ENCODE results near the gene BMP8B.
"Not testable (repeated sequence)": the region's sequence is repeated elsewhere in the genome, so short reads cannot be mapped to it uniquely, and the experiment has no call there.

The BMP8B gene

DNA sequence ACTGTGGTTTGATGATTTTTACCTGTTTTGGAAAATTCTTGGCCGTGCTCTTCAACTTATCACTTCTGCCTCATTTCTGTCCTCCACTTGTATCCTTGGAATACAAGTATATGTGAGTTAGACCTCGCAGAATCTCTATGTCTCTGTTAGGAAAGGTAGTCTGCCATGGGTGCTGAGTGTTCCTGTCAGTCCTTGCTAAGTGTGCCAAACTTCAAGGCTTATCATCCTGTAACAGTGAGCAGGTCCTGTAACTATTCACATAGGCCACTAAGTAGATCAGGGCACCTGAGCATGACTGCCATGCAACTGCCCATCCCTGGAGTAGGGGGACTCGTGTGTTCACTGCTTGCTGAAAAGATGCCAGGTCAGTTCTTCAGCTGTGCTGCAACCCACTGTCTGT lies 24.2 kb upstream of the BMP8B start:
- no peak for DNase-seq (ENCODE audit: low spot score)

DNA sequence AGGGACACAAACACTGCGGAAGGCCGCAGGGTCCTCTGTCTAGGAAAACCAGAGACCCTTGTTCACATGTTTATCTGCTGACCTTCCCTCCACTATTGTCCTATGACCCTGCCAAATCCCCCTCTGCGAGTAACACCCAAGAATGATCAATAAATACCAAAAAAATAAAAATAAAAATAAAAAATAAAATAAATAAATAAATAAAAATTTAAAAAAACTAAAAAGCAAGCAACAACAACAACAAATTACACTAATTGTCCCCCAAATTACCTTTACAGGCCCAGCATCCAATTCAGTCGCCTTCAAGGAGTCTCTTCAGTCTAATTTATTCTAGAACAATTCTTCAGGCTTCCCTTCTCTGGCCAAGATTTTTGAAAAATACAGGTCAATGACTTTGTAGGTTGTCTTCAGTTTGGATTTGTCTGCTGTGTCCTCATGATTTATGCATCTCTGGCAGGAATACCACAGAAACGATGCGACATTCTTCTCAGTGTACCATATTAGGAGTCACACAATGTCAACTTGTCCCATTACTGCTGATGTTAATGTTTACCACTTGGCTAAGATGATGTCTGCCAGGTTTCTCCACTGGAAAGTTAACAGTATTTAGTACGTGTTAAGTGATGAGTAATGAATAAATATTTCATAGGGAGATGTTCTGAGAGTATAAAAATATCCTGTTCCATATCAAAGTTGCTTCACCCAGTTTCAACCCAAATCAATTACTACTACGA lies 20.3 kb upstream of the BMP8B start:
- no peak for DNase-seq (ENCODE audit: low spot score)

DNA sequence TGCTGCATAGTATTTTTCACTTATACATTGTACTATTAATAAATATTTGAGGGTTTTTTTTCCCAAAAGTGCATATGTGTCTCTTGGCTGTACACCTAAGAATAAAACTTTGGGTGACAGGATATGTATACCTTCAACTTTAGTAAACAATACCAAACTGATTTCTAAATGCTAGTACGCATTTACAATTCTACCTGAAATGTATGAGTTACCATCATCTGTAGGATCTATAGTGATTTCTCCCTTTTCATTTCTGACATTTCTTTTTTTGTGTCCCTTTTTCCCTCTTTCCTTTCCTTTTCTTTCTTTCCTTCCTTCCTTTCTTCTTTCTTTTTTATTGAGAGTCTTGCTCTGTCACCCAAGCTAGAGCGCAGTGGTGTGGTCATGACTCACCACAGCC lies 16.7 kb upstream of the BMP8B start:
- no peak for DNase-seq (ENCODE audit: low spot score)

DNA sequence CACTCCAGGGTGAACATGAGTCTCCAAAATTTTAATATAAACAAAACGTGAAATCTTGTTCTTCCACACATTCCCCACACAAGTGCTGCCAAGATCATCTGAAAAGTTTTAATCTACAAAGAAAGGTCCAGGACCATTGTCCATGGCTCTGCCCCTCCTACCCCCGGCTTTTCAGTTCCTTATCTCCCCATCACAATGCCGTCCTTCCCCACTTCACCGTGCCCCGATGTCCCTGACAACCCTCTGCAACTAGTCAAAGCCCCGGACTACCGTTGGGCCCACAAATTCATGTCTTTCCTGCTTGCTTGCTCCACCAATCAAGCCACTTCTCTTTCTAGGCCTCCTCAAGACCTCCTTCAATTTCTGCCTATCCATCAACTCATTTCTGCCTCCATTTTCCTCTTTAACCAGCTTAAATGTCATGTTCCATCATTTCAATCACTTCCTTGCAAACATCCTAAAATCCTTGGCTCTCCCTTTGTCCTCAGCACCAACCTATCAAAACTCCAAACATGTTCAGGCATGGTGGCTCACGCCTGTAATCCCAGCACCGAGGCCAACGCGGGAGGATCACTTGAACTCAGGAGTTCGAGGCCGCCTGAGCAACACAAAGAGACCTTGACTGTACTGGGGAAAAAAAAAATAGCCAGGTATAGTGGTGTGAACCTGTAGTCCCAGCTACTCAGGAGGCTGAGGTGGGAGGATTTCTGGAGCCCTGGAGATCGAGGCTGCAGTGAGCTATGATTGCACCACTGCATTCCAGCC lies 14.0 kb upstream of the BMP8B start:
- DNase-seq (ENCODE audit: low spot score): no peak

DNA sequence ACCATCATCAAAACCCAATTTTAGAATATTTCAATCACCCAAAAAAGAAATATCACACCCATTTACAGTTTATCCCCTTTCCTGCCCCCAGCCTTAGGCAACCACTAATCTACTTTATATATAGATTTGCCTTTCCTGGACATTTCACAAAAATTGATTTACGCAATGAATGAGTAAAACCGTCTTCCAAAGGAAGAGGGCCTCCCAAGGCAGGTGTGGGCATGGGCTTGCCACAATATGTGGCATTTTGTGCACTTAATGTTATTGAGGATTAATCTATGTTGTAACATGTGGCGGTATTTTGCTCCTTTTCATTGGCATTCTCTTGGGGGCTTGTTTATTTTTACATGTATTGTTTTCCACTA lies 11.8 kb upstream of the BMP8B start:
- no peak for DNase-seq (ENCODE audit: low spot score)

DNA sequence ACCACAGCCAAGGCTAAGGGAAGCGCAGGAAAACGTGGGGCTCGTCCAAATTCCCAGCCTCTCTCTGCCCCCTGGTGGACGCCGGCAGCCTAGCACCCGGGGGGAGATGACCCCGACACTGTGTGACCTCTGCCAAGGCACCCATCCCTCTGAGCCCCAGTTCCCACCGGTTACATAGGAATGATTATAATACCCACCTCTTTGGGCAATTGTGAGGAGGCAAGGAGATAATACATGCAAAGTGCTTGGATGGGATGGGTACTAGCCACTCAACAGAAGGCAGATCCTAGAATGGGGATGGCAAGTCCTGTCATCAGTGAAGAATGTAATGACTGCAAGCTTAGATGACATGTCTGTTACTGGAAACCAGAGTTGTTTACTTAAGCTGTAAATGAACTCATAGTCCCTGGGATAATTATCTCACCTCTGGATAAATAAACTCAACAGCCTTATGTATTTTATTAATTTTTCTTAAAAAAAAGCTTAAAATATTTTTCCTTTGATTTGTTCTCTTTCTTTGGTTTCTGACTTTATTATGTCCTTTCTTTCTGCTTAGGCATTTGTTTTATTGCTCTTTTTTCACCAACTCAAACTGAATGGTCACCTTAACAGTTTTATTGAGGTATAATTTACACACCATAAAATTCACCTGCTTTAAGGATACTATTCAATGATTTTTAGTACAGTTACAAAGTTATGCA lies 11.3 kb upstream of the BMP8B start:
- peak; percentile 91 for DNase-seq (ENCODE audit: low spot score)

DNA sequence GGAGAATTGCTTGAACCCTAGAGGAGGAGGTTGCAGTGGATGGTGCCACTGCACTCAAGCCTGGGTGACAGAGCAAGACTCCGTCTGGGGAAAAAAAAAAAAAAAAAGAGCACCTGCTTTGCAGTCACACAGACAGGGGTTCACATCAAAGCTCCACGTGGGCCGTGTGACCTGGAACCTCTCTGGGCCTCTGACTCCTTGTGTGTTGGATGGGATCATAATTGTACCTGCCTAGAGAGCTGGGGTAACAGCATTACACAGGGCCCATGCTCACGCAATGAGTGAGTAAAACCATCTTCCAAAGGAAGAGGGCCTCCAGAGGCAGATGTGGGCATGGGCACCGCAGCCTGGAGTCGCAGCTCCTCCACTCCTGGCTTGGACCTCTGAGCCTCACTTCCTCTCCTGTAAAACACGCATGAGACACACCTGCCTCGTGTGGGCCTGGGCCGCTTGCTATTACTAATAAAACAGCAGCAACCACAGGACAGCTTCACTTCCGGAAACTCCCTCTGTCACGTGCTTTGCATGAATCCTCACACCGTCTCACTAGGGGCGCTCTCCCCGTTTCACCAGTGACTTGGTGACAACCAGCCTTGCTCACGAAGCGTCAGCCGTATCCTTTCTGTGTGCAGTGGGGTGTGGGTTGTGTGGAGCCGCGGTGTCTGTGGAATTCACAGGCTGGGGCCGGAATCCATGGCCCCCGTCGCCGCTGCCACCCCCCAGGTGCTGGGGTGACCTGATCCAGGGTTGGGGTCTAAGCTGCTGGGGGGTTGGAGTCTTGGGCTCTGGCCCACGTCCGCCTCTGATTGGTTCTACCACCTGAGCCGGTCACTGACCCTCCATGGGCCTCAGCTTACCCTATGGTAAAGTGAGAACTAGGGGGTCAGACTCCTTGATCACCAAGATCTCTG lies 10.4 kb upstream of the BMP8B start:
- DNase-seq (ENCODE audit: low spot score): peak; percentile 43

DNA sequence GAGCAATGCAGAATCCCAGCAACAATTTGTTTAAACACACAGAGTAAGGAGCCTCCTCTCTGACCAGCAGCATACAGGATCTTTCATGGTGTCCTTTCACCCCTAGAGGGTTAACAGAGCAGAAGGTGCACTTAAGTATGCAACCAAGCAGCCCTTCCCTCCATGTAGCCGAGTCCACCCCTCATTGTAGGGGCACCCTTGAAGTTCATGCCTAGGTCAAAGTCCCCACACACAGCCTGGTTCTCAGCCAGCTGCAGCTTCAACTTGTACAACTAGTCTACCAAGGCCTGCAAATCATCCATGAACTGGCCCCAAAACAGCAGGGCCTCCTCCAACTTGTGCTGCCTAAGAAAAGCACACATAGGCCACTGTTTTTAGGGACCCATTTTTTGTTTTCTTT lies 7.0 kb upstream of the BMP8B start:
- no peak for DNase-seq (ENCODE audit: low spot score)

DNA sequence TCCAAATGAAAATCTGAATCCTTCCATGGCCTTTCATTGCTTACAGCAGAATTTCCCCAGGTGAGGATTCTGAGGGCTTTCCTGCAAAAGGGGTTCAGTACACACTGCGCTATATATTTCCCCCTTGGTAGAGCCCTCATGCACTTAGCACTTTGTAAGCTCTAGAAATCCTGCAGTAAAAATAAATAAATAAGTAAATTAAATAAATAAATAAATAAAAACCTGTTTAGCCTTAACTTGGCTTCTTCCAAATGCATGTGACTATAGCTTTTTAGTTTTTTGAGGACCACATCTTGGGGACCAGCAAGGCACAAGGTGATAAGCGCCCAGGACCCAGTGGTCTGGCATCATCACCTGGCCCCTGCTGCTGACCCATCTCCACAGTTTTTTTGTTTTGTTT lies 3.2 kb upstream of the BMP8B start:
- no peak for DNase-seq (ENCODE audit: low spot score)

DNA sequence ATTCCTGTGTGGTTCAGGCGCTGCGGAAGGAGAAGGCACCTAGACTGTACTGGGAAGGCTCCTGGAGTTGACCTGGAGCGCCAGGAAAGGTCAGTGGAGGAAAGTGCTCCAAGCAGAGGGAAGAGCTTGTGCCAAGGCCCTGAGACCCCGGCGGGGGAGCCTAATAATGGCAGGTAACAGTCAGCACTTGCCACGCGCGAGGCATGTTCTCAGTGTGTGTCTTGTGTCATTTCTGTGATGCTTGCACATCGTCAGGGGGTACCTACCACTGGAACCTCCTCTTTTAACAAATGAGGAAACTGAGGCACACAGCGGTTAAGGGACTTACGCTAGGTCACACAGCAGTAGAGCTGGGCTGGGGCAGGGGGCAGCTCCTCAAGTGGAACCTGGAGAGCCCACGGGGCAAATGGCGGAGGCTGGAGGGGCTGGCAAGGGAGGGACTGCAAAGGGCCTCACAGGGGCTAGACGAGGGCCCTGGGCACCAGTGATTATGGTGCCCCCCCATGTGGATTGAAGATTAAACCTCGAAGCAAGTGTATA lies 976 bp upstream of the BMP8B start:
- DNase-seq (ENCODE audit: low spot score): no peak

DNA sequence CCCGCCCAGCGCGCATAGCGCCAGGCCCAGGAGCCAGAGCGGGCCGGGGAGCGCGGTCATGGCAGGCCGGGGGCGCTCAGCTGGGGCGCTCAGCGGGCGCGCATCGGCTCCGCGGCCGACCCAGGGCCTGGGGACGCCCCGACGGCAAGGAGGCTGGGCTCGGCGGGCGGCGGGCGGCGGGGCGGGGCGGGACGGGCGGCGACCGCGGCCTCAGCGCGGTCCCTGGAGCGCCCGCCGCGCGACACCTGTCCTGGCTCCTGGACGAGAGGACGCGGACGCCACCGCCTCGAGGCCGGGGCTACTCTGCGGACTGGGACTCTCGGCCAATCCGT lies 273 bp downstream of the BMP8B start:
- DNase-seq (ENCODE audit: low spot score): no peak

DNA sequence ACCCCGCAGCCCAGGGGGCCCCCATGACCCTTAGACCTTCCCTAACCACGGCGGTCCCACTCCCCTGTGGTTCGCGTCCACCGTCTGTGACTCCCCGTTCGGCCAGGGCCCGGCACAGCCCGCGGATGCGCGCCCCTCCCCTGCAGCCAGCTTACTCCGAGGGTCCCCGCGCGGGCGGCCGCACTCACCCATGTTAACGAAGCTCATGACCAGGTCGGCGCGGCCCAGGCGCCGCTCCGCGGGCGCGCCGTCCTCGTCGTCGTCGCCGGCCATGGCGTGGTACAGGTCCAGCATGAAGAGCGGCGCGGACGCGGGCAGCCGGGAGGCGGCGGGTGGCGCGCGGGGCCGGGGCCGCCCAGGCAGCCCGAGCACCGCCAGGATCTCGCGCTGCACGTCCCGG lies 701 bp downstream of the BMP8B start:
- DNase-seq (ENCODE audit: low spot score): not testable (repeated sequence)

DNA sequence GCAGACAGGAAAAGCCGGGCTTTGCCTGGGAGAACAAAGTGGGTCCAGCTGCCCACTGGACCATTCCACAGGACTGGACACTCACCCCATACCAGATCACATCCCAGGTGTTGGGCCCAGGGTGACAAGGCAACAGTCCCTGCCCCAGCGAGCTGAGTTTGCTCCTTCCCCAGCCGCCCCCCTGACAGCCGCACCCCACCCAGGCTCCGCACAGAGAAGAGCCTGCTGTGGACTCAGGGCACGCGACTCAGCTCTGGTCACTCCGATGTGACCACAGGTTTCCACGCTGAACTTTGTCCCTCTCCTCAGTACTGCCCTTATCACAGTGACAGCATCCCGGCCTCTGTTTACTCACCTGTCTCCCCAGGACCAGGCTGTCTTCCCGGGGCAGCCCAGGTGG lies 1.2 kb downstream of the BMP8B start:
- no peak for DNase-seq (ENCODE audit: low spot score)

DNA sequence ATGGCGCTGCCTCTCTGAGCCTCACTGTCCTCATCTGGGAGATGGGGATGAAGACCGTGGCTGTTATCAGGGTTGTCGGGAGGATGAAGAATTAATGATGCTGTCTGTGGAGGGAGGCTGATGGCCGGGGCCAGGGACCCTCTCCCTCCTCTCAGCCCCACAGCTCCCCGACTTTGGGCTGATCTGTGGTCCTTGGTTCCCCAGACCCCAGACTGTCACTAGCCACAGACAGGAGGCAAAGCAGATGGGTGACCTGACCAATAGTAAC lies 1.6 kb downstream of the BMP8B start:
- DNase-seq (ENCODE audit: low spot score): not testable (repeated sequence)

DNA sequence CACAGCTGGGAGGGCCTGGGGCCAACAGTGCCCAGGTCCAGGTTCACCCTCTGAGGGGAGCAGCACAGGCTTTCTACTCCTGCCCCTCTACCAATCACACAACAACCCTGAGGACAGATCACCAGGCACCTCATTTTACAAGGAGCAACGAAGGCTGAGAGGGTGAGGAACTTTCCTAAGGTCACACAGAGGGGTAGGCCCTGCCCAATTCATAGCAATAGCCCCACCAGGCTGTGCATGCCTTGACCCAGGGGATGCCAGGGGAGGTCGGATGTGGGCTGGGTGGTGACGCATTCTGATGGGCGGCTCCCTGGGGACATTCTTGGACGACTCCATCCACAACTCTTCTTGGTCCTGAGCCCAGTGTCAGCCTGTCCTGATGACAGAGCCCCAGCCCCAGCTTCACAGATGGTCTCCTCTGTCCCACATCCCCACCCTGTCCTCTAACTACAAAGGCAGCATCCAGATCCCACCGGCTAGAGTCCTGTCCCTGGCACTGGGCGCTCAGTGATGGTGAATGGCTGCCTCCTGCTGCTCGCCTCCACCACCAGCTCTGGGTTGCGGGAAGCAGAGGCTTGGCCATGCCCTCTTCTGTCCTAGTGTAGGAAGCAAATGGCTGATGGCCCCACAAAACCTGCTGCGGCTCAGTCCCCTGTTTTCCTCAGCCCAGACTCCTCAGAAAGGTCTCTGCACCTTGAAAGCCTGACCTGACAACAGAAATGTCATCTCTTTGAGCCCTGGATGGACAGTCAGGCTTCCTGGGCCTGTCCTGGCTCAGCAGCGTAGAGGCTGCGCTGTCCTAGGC lies 2.2 kb downstream of the BMP8B start:
- not testable (repeated sequence) for DNase-seq (ENCODE audit: low spot score)

DNA sequence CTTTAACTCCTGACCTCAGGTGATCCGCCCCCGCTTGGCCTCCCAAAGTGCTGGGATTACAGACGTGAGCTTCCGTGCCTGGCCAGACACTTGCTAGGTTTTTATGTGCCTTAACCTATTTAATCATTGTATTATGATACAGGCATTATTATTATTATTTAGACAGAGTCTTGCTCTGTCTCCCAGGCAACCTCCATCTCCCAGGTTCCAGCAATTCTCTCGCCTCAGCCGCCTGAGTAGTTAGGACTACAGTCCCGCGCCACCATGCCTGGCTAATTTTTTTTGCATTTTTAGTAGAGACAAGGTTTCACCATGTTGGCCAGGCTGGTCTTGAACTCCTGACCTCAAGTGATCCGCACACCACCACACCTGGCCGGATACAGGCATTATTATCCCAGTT lies 6.0 kb downstream of the BMP8B start:
- DNase-seq (ENCODE audit: low spot score): not testable (repeated sequence)

DNA sequence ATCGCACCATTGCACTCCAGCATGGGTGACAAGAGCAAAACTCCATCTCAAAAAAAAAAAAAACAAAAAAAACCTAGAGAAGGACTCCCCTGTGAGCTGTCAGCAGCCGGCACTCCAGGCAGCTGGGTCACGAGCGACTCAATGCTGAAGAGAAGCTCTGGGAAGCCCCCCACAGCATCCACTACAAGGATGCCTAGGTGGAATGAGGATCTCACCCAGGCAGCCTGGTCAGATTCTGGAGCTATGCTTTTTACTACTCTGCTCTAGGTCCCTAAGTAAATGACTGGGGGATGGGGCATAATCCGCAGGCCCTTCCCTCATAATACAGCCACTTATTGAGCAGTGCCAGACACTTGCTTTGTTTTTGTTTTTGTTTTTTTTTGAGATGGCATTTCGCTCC lies 6.6 kb downstream of the BMP8B start:
- no peak for DNase-seq (ENCODE audit: low spot score)

DNA sequence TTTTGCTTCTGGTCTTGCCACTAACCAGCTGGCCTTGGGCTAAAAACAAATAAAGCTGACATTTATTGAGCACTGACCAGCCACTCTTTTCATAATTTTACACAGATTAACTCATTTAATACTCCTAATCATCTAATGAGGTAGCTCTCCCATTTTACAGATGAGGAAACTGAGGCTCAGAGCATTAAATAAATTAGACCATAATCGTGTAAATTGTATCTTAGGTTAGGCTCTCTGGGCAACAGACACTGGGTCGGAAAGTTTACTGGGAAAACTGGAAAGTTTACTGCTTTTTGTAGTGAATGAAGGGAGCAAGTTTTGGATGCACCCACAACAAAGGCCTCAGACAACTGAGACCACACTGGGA lies 7.3 kb downstream of the BMP8B start:
- no peak for DNase-seq (ENCODE audit: low spot score)

DNA sequence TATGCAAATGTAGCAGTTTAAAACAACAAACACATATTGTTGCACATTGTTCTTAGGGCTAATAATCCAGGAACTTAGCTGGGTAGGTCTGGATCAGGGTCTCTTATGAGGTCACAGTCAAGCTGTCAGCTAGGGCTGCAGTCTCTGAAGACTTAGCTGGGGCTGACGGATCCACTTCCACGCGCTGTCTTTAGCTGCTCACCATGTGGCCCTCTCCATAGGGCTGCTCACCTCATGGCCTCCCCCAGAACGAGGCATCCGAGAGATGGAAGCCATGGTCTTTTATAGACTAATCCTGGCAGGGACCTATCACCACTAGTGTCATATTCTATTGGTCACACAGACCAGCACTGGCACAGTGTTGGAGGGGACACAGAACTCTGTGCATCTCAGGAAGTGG lies 8.8 kb downstream of the BMP8B start:
- no peak for DNase-seq (ENCODE audit: low spot score)

DNA sequence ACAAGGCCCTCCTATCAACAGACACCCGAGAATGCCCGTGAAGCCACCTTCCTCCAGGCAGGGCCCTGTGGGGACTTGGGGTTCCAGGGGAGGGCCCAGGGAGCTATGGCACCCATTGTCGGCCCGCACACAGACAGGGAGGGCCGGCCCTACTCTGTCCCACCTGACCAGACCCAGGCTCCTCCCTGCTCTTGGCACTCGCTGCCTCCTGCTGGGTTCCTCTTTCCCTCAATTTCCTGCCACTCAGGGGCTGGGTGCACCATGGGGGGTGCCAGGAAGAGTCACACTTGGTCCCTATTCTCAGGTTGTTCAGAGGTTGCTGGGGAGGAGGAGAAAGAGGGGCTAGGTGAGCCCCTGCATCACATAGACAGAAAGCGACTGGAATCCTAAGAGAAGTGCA lies 9.5 kb downstream of the BMP8B start:
- DNase-seq (ENCODE audit: low spot score): no peak

DNA sequence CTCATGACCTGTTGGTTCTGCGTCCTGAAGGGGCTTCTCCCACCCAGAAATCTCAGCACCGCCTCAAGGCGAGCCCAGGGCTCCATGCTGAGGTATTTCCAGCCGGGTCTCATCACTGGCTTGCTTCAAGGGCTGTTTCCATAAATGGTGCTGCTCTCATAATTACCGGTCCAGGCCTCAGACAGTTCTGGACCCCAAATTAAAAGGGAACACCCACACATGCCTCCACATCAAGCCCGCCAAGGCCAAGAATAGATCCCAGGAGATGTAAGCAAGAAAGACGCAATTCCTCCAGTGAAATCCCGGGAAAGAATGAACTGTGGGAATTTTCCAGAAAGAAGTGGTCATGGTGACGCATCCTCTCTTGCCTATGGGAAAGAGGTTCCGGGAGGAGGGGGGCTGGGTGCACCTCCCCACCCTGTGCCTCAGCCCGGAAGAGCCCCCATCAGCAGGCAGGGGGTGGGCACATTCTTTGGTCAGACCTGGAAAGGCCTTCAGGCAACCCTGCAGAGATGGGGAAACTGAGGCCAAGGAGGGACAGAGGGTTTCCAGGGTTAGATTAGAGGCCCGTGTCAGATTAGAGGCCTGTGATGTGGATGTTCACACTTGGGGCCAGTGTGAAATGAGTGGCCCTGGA lies 10.1 kb downstream of the BMP8B start:
- not testable (repeated sequence) for DNase-seq (ENCODE audit: low spot score)
